PFSK-1 (cell line): ENCODE results near the gene FLT4.

ENCODE experiments used
- FOXP2 ChIP-seq: optimal IDR thresholded peaks from 2 replicates; pipeline ENCODE3; 2011; ENCODE audit warnings: borderline replicate concordance, control low read depth, inconsistent platforms; ENCODE audit not compliant: insufficient read depth; ENCODE audit errors: extremely low read length, extremely low read depth
- POLR2AphosphoS5 ChIP-seq: IDR thresholded peaks from 2 replicates; pipeline ENCODE4 v1.6.1; 2012; ENCODE audit warnings: low read depth, mild to moderate bottlenecking, control low read depth, low read length, moderate library complexity
- SIN3A ChIP-seq: IDR thresholded peaks from 2 replicates; pipeline ENCODE4 v1.6.1; 2012; ENCODE audit warnings: mild to moderate bottlenecking, low read length, moderate library complexity, borderline replicate concordance; ENCODE audit not compliant: insufficient read depth
- TAF1 ChIP-seq: IDR thresholded peaks from 2 replicates; pipeline ENCODE4 v1.6.1; 2012; ENCODE audit warnings: low read length, control low read depth, borderline replicate concordance; ENCODE audit not compliant: insufficient read depth
- TF ChIP-seq, protein P1 (sequence below), 2 experiments: IDR thresholded peaks; 2 replicates each; pipeline versions ENCODE4 v1.6.1 to v1.8.0; 2011 to 2012; ENCODE audit warnings: low read depth in 2 of 2, low read length in 2 of 2, control low read depth in 1 of 2, inconsistent platforms in 1 of 2, mild to moderate bottlenecking in 1 of 2, moderate library complexity in 1 of 2; ENCODE audit not compliant: insufficient read depth in 1 of 2

Gene FLT4

GRCh38 chr5:180631549-180632383 is 17.6 kb downstream of the FLT4 start:
- no peak for TF ChIP-seq TAF1
- no peak for TF ChIP-seq POLR2AphosphoS5
- TF ChIP-seq FOXP2 = no peak
- TF ChIP-seq SIN3A = no peak
- TF ChIP-seq, protein P1, sequence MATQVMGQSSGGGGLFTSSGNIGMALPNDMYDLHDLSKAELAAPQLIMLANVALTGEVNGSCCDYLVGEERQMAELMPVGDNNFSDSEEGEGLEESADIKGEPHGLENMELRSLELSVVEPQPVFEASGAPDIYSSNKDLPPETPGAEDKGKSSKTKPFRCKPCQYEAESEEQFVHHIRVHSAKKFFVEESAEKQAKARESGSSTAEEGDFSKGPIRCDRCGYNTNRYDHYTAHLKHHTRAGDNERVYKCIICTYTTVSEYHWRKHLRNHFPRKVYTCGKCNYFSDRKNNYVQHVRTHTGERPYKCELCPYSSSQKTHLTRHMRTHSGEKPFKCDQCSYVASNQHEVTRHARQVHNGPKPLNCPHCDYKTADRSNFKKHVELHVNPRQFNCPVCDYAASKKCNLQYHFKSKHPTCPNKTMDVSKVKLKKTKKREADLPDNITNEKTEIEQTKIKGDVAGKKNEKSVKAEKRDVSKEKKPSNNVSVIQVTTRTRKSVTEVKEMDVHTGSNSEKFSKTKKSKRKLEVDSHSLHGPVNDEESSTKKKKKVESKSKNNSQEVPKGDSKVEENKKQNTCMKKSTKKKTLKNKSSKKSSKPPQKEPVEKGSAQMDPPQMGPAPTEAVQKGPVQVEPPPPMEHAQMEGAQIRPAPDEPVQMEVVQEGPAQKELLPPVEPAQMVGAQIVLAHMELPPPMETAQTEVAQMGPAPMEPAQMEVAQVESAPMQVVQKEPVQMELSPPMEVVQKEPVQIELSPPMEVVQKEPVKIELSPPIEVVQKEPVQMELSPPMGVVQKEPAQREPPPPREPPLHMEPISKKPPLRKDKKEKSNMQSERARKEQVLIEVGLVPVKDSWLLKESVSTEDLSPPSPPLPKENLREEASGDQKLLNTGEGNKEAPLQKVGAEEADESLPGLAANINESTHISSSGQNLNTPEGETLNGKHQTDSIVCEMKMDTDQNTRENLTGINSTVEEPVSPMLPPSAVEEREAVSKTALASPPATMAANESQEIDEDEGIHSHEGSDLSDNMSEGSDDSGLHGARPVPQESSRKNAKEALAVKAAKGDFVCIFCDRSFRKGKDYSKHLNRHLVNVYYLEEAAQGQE (IDR thresholded peaks at IDR 0.05; ENCODE audit: insufficient read depth in 1 of 2, low read depth in 2 of 2, low read length in 2 of 2) = no peak

DNA sequence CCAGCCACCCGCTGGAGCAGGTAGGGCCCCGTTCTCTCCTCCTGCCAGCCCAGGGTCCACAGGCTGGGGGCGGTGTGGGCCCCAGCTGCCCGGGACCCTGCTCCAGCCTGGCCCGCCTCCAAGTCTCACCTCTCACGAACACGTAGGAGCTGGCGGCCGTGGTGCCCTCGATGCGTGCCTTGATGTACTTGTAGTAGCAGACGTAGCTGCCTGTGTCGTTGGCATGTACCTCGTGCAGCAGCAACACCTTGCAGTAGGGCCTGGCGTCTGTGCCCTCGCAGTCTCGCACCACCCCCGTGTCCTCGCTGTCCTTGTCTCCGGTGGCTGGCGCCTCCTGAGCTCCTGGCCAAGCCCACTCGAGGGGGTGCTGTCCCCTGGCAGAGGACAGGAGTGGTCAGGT is 19.0 kb downstream of the FLT4 start:
- TF ChIP-seq, protein P1 (IDR thresholded peaks at IDR 0.05; ENCODE audit: insufficient read depth in 1 of 2, low read depth in 2 of 2, low read length in 2 of 2) = no peak
- no peak for TF ChIP-seq POLR2AphosphoS5
- no peak for TF ChIP-seq FOXP2
- no peak for TF ChIP-seq TAF1
- no peak for TF ChIP-seq SIN3A

DNA sequence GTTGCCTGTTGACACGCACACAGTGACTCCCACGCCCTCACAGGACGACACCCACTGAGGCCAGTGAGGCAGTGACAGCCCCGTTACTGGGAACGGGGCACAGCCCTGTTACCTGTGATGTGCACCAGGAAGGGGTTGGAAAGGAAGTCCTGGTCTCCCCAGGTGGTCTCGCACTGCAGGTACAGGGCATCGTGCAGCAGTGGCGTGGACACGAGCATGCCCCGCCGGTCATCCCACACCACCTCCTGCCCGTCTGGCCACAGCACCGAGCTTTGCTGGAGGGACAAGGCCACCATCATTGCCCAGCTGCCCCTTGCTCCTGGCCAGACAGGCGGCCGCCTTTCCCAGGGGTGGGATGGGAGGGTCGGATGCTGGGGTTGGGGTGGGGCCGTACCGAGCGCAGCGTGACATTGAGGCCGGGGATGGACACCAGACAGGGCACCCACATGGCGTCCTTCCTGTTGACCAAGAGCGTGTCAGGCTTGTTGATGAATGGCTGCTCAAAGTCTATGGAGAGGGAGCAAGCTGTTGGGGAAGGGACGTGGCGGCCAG is 19.5 kb downstream of the FLT4 start:
- no peak for TF ChIP-seq TAF1
- no peak for TF ChIP-seq POLR2AphosphoS5
- TF ChIP-seq FOXP2 = no peak
- TF ChIP-seq, protein P1 (IDR thresholded peaks at IDR 0.05; ENCODE audit: insufficient read depth in 1 of 2, low read depth in 2 of 2, low read length in 2 of 2) = no peak
- TF ChIP-seq SIN3A = no peak

DNA sequence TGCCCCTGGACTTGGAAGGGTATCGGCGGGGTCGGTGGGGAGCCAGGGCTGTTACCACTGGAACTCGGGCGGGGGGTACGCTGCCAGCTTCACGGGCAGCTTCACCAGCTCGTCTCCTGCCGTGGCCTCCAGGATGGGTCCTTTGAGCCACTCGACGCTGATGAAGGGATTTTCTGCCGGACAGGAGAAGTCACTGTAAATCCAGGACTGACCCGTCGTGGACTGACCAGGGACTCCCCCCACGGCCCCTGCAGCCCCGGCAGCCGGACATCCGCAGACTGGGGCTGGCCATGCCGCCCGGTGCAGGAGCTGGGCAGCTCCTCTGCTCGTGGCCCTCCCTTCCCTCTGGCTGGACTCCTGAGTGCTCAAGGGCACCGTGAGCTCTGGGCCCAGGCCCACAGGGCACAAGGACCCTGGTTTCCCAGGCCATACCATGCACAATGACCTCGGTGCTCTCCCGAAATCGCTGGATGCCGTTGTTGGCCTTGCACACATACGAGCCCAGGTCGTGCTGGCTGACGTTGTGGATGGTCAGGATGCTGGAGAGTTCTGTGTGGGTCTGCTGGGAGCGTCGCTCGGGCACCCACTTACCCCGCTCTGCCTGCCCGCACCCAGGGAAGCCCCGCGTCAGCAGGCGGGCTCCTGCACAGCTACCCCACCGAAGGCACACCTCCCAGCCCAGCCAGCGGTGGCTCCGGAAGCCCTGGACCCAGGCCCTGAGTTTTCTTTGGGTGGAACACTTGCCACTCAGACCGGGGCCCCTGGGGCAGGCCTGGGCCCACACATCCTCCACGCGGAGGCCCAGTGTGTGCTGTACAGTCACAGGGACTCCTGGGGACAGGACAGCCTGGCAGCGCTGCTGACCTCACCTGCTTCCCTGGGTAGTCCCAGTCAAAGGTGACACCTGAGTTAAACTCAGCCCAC is 20.3 kb downstream of the FLT4 start:
- TF ChIP-seq, protein P1 (IDR thresholded peaks at IDR 0.05; ENCODE audit: insufficient read depth in 1 of 2, low read depth in 2 of 2, low read length in 2 of 2) = no peak
- TF ChIP-seq SIN3A (no peak), POLR2AphosphoS5 (no peak), TAF1 (no peak), FOXP2 (no peak)
